Activated CD8-positive, alpha-beta memory T cell treated with anti-CD3 and anti-CD28 coated beads, Interleukin-2, amount 50 U/mL, for 24 hours (primary cell): ENCODE results near the gene TXNDC11.

Experiments used
- DNase-seq: peaks from one replicate; pipeline ENCODE4 v3.0.0-alpha.2; 2020; ENCODE audit errors: extremely low read depth

TXNDC11 gene

DNA sequence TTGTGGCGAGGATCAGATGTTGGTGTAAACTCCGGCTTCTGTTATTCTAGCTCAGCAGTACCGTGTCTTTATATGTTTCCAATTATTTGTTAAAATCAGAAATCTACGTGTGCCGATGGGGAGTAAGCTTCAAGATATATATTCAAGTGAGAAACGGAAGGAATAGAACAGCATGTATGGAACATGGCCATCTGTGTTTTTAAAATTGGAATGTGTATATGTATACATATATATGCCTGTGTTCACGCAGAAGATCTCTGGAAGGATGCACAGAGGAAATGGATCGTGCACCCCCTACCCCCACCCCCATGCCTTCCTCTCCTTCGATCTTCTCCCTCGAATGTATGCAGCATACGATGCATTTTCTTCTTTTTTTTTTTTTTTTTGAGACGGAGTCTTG is 82.1 kb downstream of the TXNDC11 start:
- DNase-seq, result no peak

DNA sequence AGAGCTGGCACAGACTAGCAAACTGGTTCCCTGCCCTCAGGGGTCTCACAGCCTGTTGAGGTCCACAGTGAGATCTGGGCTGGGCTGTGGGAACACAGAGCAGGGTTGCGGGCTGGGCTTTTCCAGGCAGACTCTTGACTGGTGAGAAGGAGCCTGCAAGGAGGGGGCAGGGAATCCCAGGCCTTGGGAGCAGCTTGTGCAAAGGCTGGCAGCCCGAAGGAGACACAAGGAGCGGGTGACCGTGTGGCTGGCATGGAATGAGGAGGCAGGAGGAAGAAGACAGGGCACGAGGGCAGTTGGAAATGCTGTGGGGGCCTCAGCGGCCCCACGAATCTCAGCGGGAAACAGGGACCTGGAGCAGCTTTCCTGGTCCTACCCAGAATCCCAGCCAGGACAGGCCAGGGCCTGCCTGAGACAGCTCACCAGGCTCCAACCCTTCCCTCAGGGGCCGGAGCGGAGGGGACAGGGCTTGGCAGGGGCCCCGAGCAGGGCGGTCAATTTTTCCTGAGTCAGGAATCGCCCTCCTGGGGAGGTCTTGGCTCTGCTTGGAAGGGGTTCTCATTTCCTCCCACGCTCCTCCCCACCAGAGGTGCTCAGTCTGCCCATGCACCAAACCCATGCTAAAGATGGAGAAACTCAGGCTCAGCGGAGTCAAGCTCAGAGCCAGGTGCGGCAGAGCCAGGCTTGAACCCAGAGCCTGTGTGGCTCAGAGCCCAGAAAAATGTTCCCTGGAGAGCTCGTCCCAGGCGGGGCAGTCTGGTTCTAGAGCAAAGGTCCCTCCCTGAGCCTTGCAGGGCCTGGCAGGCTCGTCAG is 83.6 kb downstream of the TXNDC11 start:
- DNase-seq, result no peak

DNA sequence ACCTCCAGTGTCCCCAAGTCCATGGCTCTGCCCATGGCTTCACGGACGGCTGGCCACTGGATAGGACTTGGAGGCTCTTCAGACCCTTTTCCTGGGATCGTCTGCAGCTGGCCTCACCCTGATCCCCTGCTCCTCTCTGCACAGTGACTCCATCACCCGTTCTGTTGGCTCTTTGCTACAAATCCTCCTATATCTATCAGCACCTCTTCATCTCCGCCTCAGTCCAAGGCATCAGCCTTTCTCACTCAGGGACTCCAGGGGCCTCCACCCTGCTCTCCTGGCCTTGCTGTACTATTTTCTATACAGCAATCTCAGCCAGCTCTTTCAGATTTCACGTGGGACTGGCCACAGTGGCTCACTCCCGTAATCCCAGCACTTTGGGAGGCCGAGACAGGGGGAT is 85.1 kb downstream of the TXNDC11 start:
- DNase-seq, result no peak

DNA sequence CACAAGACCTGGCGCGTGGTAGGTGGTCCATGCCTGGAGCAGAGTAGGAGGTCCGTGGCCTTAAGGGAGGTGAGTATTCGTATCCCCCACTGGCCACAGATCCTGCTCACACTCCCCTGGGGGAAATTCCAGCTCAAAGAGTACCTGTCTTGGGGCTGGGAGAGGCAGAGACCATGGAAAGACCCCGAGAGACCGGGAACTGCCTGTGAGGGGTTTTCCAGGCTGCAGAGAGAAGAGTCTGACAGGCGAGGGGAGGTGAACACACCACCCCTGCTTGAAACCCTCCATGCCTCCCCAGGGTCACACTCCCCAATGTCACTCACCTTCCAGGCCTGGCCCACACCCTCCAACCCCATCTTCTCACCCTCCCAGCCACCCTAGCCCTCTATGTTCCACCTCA is 87.0 kb downstream of the TXNDC11 start:
- no peak for DNase-seq

DNA sequence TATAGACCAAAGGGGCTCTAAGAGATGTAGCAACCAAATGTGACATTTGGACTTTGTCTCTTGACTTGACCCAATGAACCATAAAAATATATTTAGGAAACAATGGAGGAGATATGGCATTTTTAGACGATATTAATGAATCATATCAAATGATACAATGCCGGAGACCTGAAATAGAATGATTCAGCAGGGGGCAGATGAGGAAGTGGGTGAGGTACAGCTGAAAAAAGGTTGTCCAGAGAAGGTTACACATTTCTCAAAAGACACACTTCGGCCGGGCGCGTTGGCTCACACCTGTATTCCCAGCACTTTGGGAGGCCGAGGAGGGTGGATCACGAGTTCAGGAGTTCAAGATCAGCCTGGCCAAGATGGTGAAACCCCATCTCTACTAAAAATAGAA is 90.9 kb downstream of the TXNDC11 start:
- DNase-seq, result no peak

DNA sequence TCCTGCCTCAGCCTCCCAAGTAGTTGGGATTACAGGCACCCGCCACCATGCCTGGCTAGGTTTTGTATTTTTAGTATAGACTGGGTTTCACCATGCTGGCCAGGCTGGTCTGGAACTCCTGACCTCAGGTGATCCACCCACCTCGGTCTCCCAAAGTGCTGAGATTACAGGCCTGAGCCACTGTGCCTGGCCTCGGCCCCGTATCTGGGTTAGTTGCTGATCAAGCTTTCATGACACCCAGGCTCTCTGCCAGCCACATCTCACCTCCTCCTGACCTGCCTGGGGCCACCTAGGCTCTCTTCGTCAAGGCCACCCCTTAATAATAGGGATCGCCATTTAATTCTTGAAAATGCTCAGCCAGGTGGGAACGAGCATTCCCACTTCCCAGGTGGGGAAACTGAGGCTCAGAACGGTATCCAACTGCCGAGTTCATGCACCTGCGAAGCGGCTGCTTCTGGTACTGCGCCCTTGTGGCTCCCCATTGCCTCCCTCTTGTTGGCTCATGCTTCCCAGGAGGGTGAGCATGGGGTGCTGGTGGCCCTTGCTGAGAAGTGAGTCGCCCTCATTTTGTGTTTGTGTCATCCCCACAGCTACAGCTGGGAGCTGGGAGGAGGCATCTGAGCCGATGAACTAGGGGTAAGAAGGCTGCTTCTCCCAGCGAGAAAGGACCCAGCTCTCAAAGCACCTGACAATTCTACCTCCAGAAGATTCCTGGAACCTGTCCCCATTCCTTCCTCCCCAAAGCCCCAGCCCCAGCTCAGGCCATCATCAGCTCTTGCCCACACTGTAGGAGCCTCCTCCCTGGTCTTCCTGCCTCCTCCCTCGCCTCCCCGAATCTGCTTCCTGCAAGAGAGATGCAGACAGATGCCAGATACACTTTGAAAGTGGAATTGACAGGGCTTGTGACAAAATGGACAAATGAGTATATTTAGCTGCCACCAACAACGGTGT is 91.7 kb downstream of the TXNDC11 start:
- DNase-seq, result no peak

DNA sequence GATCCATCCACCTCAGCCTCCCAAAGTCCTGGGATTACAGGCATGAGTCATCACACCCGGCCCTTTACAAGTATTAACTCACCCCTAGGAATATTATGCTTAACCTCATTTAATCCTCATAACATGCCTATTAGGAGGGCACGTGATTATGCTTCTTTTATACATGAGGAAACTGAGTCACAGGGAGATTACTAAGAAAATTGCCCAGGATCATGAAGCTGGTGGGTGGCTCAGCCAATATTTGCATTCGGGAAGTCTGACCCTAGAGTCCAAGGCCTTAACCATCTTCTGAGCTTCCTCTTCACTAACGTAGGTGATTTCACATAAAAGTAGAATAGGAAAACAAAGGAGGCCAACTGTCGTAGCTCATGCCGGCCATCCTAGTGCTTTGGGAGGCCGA is 93.4 kb downstream of the TXNDC11 start:
- DNase-seq, result no peak

DNA sequence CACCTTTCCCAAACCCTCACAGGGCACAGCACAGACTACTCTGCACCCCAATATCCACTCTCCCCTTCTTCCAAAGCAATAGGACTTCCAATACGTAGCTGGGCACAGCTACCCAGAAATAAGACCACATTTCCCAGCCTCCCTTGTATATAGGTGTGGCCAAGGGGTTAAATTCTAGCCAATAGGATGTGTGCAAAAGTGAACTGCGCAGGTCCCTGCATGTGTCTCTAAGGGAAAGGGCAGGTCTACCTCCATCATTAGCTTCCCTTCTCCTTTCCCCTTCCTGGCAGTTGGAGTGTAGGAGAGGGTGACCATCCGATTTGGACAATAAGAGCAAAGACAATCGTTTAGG is 99.9 kb downstream of the TXNDC11 start:
- DNase-seq, result no peak

DNA sequence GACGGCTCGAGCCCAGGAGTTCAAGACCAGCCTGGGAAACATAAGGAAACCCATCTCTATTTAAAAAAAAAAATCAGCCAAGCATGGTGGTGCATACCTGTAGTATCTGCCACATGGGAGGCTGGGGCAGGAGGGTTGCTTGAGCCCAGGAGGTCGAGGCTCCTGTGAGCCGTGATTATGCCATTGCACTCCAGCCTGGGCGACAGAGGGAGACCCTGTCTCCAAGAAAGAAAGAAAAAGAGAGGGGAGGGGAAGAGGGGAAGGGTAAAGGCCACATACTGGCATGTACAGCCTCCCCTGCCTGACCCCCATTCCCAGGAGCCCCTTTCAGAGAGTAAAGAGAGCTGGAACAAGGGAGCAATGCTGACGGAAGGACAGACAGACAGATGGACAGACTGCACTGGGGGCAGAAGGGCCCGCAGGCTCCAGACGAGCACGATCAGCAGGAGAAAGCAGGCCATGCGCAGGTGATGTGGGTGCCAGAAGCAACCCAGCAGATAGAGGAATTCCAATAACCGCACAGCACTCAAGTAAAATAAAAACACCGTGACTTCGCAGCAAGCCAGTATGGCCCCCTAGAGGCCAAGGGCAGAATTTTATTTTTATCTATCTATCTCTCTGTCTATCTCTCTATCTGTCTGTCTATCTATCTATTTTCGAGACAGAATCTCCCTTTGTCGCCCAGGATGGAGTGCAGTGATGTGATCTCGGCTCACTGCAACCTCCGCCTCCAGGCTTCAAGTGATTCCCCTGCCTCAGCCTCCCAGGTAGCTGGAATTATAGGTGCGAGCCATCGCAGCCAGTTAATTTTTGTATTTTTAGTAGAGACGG is 101.5 kb downstream of the TXNDC11 start:
- no peak for DNase-seq

DNA sequence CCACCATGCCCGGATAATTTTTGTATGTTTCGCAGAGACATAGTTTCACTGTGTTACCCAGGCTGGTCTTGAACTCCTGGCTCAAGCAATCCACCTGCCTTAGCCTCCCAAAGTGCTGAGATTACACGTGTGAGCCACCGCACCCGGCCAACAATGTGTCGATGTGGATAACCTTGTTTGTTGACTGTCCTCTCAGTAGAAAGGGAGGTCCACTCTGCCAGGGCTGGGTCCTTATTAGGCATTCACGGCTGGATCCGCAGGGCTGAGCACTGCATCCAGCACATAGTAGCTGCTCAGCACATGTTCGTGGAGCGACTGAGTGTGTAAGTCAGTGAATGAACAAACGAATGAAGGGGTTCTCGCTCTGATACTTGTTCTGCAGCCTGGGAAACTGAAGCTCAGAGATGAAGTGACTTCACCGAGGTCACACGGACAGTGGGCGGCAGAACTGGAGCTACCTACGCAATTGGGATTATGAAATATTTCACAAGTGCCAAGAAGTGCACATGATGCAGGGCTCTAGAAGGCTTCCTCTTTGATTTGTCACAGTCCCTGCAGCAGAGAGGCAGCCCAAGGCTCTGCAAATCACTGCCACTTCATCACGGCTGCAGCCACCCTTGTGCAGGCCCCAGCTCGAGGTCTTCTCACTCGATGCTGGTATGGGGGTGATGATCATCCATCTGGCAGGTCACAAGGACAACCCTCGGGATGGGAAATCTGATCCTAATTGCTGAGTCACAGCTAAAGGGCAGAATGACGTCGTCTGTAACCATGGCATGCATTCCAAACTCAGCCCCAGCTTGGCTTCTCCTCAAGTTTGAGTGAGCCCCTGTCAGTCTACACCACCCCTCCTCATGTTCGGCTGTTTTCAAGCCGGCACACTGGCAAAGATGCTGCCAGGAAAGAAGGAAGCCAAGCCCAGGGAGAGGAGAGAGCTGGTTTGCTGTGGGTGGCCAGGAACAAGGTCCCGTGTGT is 102.4 kb downstream of the TXNDC11 start:
- no peak for DNase-seq

DNA sequence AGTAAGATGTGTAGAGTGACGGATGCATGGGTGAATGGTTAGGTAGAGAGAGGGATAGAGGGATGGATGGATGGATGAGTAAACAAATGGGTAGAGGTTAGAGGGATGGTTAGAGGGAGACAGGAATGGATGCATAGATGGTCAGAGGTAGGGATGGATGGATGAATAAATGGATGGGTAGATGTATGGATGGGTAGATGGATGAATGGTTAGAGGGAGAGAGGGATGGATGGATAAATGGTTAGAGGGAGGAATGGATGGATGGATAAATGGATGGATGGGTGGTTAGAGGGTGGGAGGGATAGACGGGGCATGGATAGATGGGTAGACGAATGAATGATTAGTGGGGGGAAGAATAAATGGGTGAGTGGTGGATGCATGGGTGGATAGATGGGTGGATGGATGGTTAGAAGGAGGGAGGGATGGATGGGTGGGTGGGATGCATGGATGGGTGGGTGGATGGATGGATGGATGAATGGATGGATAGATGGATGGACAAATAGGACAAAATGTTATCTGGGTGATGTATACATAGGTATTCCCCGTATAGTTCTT is 103.6 kb downstream of the TXNDC11 start:
- no peak for DNase-seq

DNA sequence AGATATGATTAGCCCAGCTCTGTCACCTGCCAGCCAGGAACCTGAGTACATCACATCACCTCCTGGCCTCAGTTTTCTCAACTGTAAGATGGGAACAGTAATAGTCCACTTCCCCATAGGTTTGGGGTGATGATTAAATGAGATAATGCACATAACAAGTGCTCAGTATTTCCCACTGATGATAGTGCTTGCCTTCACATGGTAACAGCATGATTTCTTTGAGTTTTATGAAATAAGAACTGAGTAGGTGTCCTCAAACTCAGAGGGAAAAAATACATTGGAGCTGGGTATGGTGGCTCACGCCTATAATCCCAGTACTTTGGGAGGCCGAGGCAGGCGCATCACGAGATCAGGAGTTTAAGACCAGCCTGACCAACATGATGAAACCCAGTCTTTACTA is 104.5 kb downstream of the TXNDC11 start:
- no peak for DNase-seq

DNA sequence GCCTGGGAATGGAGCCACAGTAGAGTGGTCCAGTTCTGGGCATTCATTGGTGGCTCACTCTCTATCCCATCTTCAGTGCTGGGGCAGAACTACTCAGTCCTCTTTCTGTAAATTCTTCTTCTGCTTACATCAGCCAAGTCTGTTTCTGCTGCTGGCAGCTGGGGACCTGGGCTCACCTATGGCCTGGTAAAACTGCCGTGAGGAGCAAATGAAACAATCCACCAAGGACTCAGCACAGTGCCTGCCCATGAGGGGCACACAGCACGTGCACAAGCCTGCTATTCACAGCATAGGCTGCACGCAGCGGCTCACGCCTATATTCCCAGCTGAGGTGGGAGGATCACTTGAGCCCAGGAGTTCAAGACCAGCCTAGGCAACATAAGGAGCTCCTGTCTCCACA is 105.3 kb downstream of the TXNDC11 start:
- DNase-seq, result no peak

DNA sequence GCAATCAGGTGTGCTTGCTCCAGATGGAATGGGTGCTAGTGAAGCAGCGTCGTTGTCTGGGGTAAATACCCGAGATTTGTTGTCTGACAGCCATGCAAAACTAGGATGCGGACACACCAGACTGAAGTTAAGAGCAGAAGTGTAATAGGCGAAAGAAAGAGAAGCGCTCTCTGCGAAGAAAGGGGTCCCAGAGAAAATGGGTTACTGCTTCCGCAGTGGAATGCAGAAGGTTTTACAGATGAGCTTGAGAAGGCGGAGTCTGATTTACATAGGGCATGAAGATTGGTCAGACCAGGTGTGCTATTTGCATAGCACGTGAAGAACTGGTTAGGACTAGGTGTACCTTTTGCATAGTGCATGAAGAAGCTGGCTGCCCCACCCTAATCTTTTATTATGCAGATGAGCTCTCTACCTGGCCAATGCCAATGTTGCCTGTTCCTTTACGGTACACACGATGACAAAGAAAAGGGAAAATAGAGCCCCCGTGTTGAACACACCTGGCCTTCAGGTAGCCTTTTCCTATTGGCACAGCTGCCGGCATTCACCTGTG is 106.4 kb downstream of the TXNDC11 start:
- no peak for DNase-seq

DNA sequence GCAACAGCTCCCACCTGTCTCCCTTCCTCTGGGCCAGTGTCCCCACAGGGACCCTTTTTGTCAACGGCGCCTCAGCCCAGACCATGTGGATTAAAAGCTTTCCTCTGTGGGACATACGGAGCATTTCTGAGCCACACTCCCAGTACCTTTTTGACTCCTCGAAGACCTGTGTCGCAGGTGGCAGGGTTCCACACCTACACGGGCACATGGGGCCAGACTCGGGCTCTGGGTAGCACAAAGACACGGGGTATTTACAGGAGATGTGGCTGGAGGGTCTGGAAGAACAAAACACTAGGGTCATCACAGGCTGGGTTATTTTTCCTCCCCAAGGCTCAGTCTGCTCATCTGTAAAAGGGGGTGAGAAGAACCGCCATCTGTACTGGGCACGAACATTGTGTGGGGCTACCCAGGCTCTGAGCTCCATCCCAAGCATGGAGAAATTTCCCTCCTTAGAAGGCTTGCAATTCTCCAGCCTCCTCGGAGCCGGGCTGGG is 106.9 kb downstream of the TXNDC11 start:
- no peak for DNase-seq

DNA sequence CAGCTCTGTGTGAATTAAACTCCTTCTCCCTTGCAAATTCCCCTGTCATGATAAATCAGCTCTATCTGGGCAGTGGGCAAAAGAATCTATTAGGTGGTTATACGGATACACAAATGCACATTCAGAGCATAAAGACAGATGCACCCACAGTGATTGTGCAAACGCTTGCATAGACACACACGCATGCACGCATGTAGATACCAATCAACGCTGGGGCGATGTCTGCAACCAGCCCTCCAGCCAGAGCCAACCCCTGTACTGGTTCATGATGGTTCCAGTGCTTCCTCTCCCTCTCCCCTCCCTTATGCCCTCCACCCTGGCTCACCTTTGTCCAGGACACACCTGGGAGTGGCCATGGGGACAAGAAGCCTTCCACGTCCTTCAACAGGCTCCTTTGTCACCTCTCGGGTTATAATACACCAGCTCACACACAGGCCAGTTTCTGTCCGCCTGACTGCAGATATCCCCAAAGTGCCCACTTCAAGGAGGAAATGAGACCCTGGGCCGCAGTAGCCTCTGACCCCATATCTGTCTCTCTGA is 107.5 kb downstream of the TXNDC11 start:
- DNase-seq, result no peak

DNA sequence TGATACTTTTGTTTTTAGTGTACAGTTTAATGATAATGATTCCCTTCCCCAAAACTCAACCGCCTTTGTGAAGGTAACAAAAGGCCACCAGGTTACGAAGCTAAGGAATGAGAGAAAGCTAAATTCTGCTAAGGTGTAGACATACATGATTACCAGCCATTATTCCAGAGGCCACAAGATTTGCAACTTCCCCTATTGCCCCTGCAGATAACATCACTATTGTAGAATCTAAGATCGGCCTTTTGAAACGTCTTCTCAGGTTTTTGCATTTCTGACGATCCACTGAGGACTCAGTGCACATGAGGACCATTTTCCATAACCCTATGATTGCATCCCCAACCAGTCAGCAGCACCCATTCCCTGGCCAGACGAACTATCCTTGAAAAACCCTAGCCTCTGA is 108.3 kb downstream of the TXNDC11 start:
- no peak for DNase-seq

DNA sequence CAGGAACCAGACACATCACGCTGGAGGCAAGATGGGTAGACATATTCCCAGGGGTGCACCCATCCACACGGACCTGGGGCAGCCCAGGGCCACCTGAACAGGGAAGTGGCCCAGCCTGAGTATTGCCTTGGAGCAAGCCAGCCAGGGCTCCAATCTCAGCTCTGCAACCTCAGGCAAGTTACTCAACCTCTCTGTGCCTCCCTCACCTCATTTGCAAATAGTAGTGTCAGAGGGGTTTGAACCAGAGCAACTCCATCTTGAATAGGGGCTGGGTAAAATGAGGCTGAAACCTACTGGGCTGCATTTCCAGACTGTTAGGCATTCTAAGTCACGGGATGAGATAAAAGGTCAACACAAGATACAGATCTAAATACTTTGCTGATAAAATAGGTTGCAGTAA is 109.5 kb downstream of the TXNDC11 start:
- no peak for DNase-seq

DNA sequence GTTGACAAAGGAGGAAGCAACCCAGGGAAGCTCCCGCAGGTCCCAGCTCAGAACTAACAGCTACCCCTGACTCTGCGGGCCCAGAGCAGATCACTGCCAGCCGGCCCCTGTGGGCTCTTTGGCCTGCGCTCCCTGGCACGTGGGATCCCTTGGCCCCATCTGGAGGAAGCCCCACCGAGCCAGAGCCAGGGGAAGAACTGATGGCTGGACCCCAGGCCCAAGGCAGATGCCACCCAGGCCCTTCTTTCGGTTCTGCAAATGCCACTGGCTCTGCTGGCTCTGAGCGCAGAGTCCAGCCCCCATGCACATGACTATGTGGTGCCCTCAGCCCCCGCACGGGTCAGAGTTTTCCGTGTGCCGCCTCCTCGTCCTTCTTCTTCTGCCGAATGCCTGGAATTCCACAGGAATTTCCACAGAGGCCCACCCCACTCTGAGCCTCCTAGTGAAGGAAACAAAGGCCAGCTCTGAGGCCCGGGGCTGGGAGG is 110.2 kb downstream of the TXNDC11 start:
- no peak for DNase-seq

DNA sequence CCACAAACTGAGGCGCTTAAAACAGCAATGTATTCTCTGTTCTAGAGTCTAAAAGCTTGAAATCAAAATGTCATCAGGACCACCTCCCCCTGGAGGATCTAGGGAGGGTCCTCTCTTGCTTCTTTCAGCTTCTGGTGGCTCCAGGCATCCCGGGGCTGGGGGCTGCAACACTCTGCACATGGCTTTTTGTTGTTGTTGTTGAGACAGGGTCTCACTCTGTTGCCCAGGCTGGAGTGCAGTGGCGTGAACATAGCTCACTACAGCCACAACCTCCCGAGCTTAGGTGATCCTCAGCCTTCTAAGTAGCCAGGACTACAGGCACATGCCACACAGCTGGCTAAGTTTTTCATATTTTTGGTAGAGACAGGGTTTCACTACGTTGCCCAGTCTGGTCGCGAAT is 111.4 kb downstream of the TXNDC11 start:
- no peak for DNase-seq
